IMR-90 (cell line): ENCODE measurements around the gene POLR1D. TPM values are rescaled to one million over a fixed set of nuclear protein-coding genes. Genes with fewer than 3 reads are reported as not detected.
A peak's percentile ranks its signal among the peaks of the same experiment; 100 is the strongest.

Experiments used
- ATAC-seq: fragments of 200-7000 bp; cut with Tn5 transposase; 2 replicates; pipeline ENCODE4 v1.9.1; 2020; ENCODE audit warnings: low read depth, mild to moderate bottlenecking, moderate library complexity
- BruUV-seq: library from RNA; stranded (reverse); fragments of 400-500 nt; replicated peaks from 2 replicates; lab custom pipeline; 2021; lab: Mats Ljungman, UMichigan
- CTCF ChIA-PET: fragments of 300-600 bp; formaldehyde crosslinking; extraction: SDS; loops from one replicate; lab custom pipeline; 2021; ENCODE audit warnings: antibody characterized with exemption; lab: Yijun Ruan, JAX
- POLR2A ChIA-PET: fragments of 300-600 bp; sonication (Branson Sonifier 250); formaldehyde crosslinking; loops from one replicate; lab custom pipeline; 2022; ENCODE audit warnings: antibody characterized with exemption; ENCODE audit not compliant: unreplicated experiment; lab: Charles Lee
- DNase-seq: peaks from one replicate; pipeline ENCODE4 v3.0.0; 2013
- H2AFZ ChIP-seq: replicated peaks from 2 replicates; pipeline ENCODE3; 2013; ENCODE audit warnings: low read length, mild to moderate bottlenecking; ENCODE audit not compliant: poor library complexity
- H2AK5ac ChIP-seq: 2 replicates; pipeline ENCODE4 v1.6.1; 2013; ENCODE audit warnings: low read depth, low read length, inconsistent platforms
- H2AK9ac ChIP-seq: replicated peaks from 2 replicates; pipeline ENCODE3; 2013; ENCODE audit warnings: mild to moderate bottlenecking, low read depth, low read length, moderate library complexity; ENCODE audit not compliant: poor library complexity
- H2BK120ac ChIP-seq: 2 replicates; pipeline ENCODE4 v1.6.1; 2013; ENCODE audit warnings: low read depth, low read length, inconsistent platforms
- H2BK15ac ChIP-seq: 3 replicates; pipeline ENCODE4 v1.6.1; 2013; ENCODE audit warnings: low read depth, low read length, inconsistent platforms
- H2BK20ac ChIP-seq: 2 replicates; pipeline ENCODE4 v1.6.1; 2013; ENCODE audit warnings: low read depth, mild to moderate bottlenecking, inconsistent platforms, low read length, moderate library complexity
- H2BK5ac ChIP-seq: 2 replicates; pipeline ENCODE4 v1.6.1; 2013; ENCODE audit warnings: mild to moderate bottlenecking, low read depth, low read length, inconsistent platforms; ENCODE audit not compliant: poor library complexity, severe bottlenecking
- H3K14ac ChIP-seq: replicated peaks from 2 replicates; pipeline ENCODE4 v1.6.1; 2013; ENCODE audit warnings: low read depth, low read length, inconsistent platforms
- H3K18ac ChIP-seq: 2 replicates; pipeline ENCODE4 v1.6.1; 2013; ENCODE audit warnings: low read depth, low read length, control low read depth
- H3K23ac ChIP-seq: 2 replicates; pipeline ENCODE4 v1.6.1; 2013; ENCODE audit warnings: low read depth, low read length, inconsistent platforms
- H3K27ac ChIP-seq: 2 replicates; pipeline ENCODE4 v1.5.1; 2013; ENCODE audit warnings: mild to moderate bottlenecking, control low read depth, low read length; ENCODE audit not compliant: insufficient read depth
- H3K27me3 ChIP-seq: 2 replicates; pipeline ENCODE4 v1.6.1; 2013; ENCODE audit warnings: low read length; ENCODE audit not compliant: control insufficient read depth, insufficient read depth
- H3K36me3 ChIP-seq: 2 replicates; pipeline ENCODE4 v1.6.1; 2013; ENCODE audit warnings: low read length, mixed read lengths; ENCODE audit not compliant: control insufficient read depth, insufficient read depth
- H3K4ac ChIP-seq: 2 replicates; pipeline ENCODE4 v1.6.1; 2013; ENCODE audit warnings: low read depth, low read length, inconsistent platforms
- H3K4me1 ChIP-seq: 2 replicates; pipeline ENCODE4 v1.6.1; 2013; ENCODE audit warnings: low read length, mixed read lengths; ENCODE audit not compliant: control insufficient read depth, insufficient read depth
- H3K4me2 ChIP-seq: 2 replicates; pipeline ENCODE4 v1.6.1; 2013; ENCODE audit warnings: low read depth, mild to moderate bottlenecking, control low read depth, low read length, moderate library complexity
- H3K4me3 ChIP-seq: 2 replicates; pipeline ENCODE4 v1.5.1; 2013; ENCODE audit warnings: low read depth, mild to moderate bottlenecking, control low read depth, low read length, moderate library complexity; ENCODE audit not compliant: insufficient read depth
- H3K56ac ChIP-seq: 2 replicates; pipeline ENCODE4 v1.6.1; 2013; ENCODE audit warnings: low read length, inconsistent platforms; ENCODE audit not compliant: insufficient read depth; ENCODE audit errors: extremely low read depth
- H3K79me1 ChIP-seq, 2 experiments: 2 replicates each; pipeline ENCODE4 v1.6.1; 2013; ENCODE audit warnings: low read length in 2 of 2, inconsistent platforms in 1 of 2, low read depth in 1 of 2
- H3K9ac ChIP-seq: 2 replicates; pipeline ENCODE4 v1.6.1; 2013; ENCODE audit warnings: low read depth, low read length, control low read depth
- H3K9me1 ChIP-seq: 2 replicates; pipeline ENCODE4 v1.6.1; 2013; ENCODE audit warnings: low read length, inconsistent platforms; ENCODE audit not compliant: insufficient read depth
- H3K9me3 ChIP-seq: 2 replicates; pipeline ENCODE4 v1.6.1; 2013; ENCODE audit warnings: low read length; ENCODE audit not compliant: control insufficient read depth, insufficient read depth
- H4K20me1 ChIP-seq: 2 replicates; pipeline ENCODE4 v1.6.1; 2013; ENCODE audit warnings: low read length, inconsistent platforms; ENCODE audit not compliant: insufficient read depth
- H4K5ac ChIP-seq: 2 replicates; pipeline ENCODE4 v1.6.1; 2013; ENCODE audit warnings: mild to moderate bottlenecking, low read depth, low read length, control low read depth
- H4K8ac ChIP-seq, 2 experiments: 2 replicates each; pipeline ENCODE4 v1.6.1; 2013; ENCODE audit warnings: low read depth in 2 of 2, low read length in 2 of 2, control low read depth in 1 of 2, inconsistent platforms in 1 of 2
- H4K91ac ChIP-seq: 2 replicates; pipeline ENCODE4 v1.6.1; 2013; ENCODE audit warnings: low read depth, low read length, inconsistent platforms; ENCODE audit not compliant: insufficient read depth
- CEBPB ChIP-seq: IDR thresholded peaks from 2 replicates; pipeline ENCODE4 v1.6.1; 2012; ENCODE audit warnings: low read depth, low read length, improper control_type of control experiment
- CHD1 ChIP-seq: IDR thresholded peaks from 2 replicates; pipeline ENCODE4 v1.6.1; 2012; ENCODE audit warnings: low read depth, low read length, improper control_type of control experiment
- NFE2L2 ChIP-seq: fragments of 150-350 bp; IDR thresholded peaks from 2 replicates; pipeline ENCODE4 v1.6.1; 2016; ENCODE audit warnings: low read depth, mild to moderate bottlenecking, low read length
- RAD21 ChIP-seq: IDR thresholded peaks from 2 replicates; pipeline ENCODE4 v1.6.1; 2012; ENCODE audit warnings: low read length, improper control_type of control experiment
- RFX5 ChIP-seq: IDR thresholded peaks from 2 replicates; pipeline ENCODE4 v1.8.0; 2012; ENCODE audit warnings: low read depth, mild to moderate bottlenecking, low read length, moderate library complexity
- WGBS, 2 experiments: methylation state at CpG; one replicate each; pipeline versions ENCODE4 v1.1.5 to v1.1.7; 2013; ENCODE audit warnings: missing lambda C conversion rate in 2 of 2; ENCODE audit not compliant: insufficient read length in 1 of 2; ENCODE audit errors: extremely low coverage in 2 of 2; 5-methylcytosine and 5-hydroxymethylcytosine counted together
- dilution Hi-C: fragments of 300-500 bp; cut with HindIII; formaldehyde crosslinking; loops from one replicate; pipeline ENCODE4 v1.14.3; 2018; ENCODE audit warnings: low sequenced_read_pairs; ENCODE audit not compliant: unreplicated experiment
- in situ Hi-C: fragments of 300-500 bp; cut with MboI; formaldehyde crosslinking; loops from 3 replicates; pipeline ENCODE4 v1.14.3; 2019; ENCODE audit warnings: low sequenced_read_pairs, inconsistent platforms, mixed read lengths
- intact Hi-C: fragments of 100-400 bp; cut with micrococcal nuclease; formaldehyde crosslinking; loops from 2 replicates; pipeline ENCODE4 v1.10.0; 2022
- polyA plus RNA-seq, 3 experiments: library from polyadenylated mRNA; depleted of rRNA; stranded (reverse); fragments of >200 nt; gene quantifications; 2 replicates each; pipeline ENCODE4 v1.2.3, GENCODE V29; 2012; ENCODE audit warnings: low replicate concordance in 1 of 3
- total RNA-seq: library from RNA; depleted of rRNA; stranded (reverse); fragments of >200 nt; gene quantifications from 2 replicates; pipeline ENCODE4 v1.2.3, GENCODE V29; 2012

POLR1D gene
- total and polyA plus RNA-seq, 2 of the 4 experiments (the other 2 are of a cell fraction), result 65.4 to 110 TPM

DNA sequence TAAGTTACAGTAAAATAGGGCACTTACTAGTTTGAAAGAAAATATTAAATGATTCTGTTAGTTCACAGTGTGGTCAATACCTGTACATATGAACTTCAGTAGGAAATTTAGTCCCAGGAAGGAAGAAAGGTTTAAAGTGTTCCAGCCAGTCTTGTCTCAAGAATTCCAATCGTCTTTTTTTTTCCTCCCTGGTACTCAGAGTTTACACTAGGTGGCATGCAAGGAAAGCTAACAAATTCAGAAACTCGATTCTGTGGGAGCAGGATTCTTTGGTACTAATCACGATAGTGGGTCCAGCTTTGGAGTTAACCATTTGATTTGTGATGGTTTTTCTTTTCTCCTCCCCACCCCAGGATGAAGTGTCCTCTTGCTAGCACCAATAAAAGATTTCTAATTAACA, 43.6 kb downstream of the POLR1D start:
- H4K91ac ChIP-seq, result no peak overlapping the region
- intact Hi-C loops, result loop anchor here (2.0 kb wide), 1 partner anchor 45 kb away; the partner anchor contains the start of genes LNX2 and POLR1D

More for the DNA sequence above, 43.6 kb downstream of the POLR1D start:
- peaks cover 3% of the 10 kb centered on the region; the same call in 1 of the 2 replicates for H3K9me1 ChIP-seq
- no peak overlapping the region for H3K27ac ChIP-seq
- dilution Hi-C loops (no loop called here), in situ Hi-C loops (no loop called here)
- no peak overlapping the region for H2BK120ac ChIP-seq
- peaks cover 14 to 17% of the 10 kb centered on the region in 2 experiments; a peak in 2 of 4 replicates for H3K79me1 ChIP-seq
- no peak overlapping the region for H2BK5ac ChIP-seq
- TF ChIP-seq NFE2L2 (no peak), CEBPB (no peak), CHD1 (no peak), RFX5 (no peak), RAD21 (peak; percentile 29; the same call in 1 of the 2 replicates)
- no peak overlapping the region for H2BK15ac ChIP-seq
- no peak overlapping the region for H4K5ac ChIP-seq
- H3K4ac ChIP-seq, result no peak overlapping the region
- no peak overlapping the region for H3K18ac ChIP-seq
- H3K27me3 ChIP-seq, result no peaks in the 10 kb centered on the region
- H3K4me2 ChIP-seq, result no peak overlapping the region
- H3K36me3 ChIP-seq, result peaks cover 11% of the 10 kb centered on the region; the same call in 1 of the 2 replicates
- WGBS, 2 experiments, result no CpG with 5 or more reads among the region's 3 CpGs
- no peak overlapping the region for H3K4me3 ChIP-seq
- no peaks in the 10 kb centered on the region for H4K20me1 ChIP-seq
- CTCF ChIA-PET, result no interaction called here
- no peak overlapping the region for H4K8ac ChIP-seq
- no peaks in the 10 kb centered on the region for H3K4me1 ChIP-seq
- no peak overlapping the region for H2BK20ac ChIP-seq
- ATAC-seq, result no peak; the same call in 1 of the 2 replicates
- H2AK5ac ChIP-seq, result no peak overlapping the region
- no peak overlapping the region for H3K23ac ChIP-seq
- BruUV-seq, result no TSS peak
- H3K9ac ChIP-seq, result no peak overlapping the region
- H2AFZ ChIP-seq, result no peak overlapping the region
- peak; percentile 20 for DNase-seq
- POLR2A ChIA-PET, result no interaction called here
- H2AK9ac ChIP-seq, result no peak overlapping the region
- no peak overlapping the region for H3K56ac ChIP-seq
- H3K14ac ChIP-seq, result no peak overlapping the region
- no peaks in the 10 kb centered on the region for H3K9me3 ChIP-seq
